Activated CD8-positive, alpha-beta memory T cell treated with anti-CD3 and anti-CD28 coated beads, Interleukin-2, amount 50 U/mL, for 1 hour (primary cell): ENCODE measurements around the gene DLGAP3.

Experiments used
- DNase-seq: peaks from one replicate; pipeline ENCODE4 v3.0.0-alpha.2; 2020; ENCODE audit errors: extremely low read depth

Gene DLGAP3

GRCh38 chr1:34928066-34928696 is 1.3 kb downstream of the DLGAP3 start:
- DNase-seq = no peak

GRCh38 chr1:34927316-34927715 is 2.1 kb downstream of the DLGAP3 start:
- no peak for DNase-seq

GRCh38 chr1:34926894-34927293 is 2.6 kb downstream of the DLGAP3 start:
- DNase-seq = no peak

GRCh38 chr1:34926156-34926555 is 3.3 kb downstream of the DLGAP3 start:
- no peak for DNase-seq

- DNase-seq = no peak
Measured at GRCh38 chr1:34925730-34926129, 3.7 kb downstream of the DLGAP3 start.

- DNase-seq = no peak
Measured at GRCh38 chr1:34924759-34925555, 4.5 kb downstream of the DLGAP3 start.

GRCh38 chr1:34923490-34923889 is 6.0 kb downstream of the DLGAP3 start:
- DNase-seq = no peak

GRCh38 chr1:34918977-34919561 is 10.4 kb downstream of the DLGAP3 start:
- no peak for DNase-seq

GRCh38 chr1:34918386-34918976 is 11.0 kb downstream of the DLGAP3 start:
- DNase-seq = no peak

GRCh38 chr1:34917017-34917416 is 12.4 kb downstream of the DLGAP3 start:
- DNase-seq = no peak

- DNase-seq = no peak
Measured at GRCh38 chr1:34916104-34916503, 13.3 kb downstream of the DLGAP3 start.

GRCh38 chr1:34915521-34915920 is 13.9 kb downstream of the DLGAP3 start:
- DNase-seq = no peak

- no peak for DNase-seq
Measured at GRCh38 chr1:34914958-34915357, 14.5 kb downstream of the DLGAP3 start.

GRCh38 chr1:34911465-34911864 is 18.0 kb downstream of the DLGAP3 start:
- no peak for DNase-seq

- no peak for DNase-seq
Measured at GRCh38 chr1:34910425-34910824, 19.0 kb downstream of the DLGAP3 start.

- DNase-seq = no peak
Measured at GRCh38 chr1:34908369-34908768, 21.1 kb downstream of the DLGAP3 start.

GRCh38 chr1:34907487-34908090 is 21.9 kb downstream of the DLGAP3 start:
- no peak for DNase-seq

- DNase-seq = no peak
Measured at GRCh38 chr1:34906756-34907155, 22.7 kb downstream of the DLGAP3 start.

- no peak for DNase-seq
Measured at GRCh38 chr1:34906222-34906621, 23.2 kb downstream of the DLGAP3 start.

GRCh38 chr1:34905098-34905459 is 24.4 kb downstream of the DLGAP3 start:
- no peak for DNase-seq

- DNase-seq = no peak
Measured at GRCh38 chr1:34904236-34905097, 25.0 kb downstream of the DLGAP3 start.
